H1 (cell line): ENCODE results near the gene FGF12. TPM values are rescaled to one million over a fixed set of nuclear protein-coding genes. Genes with fewer than 3 reads are reported as not detected.
A peak's percentile ranks its signal among the peaks of the same experiment; 100 is the strongest.

ENCODE experiments used
- CTCF ChIA-PET: fragments of 300-600 bp; sonication (Branson Sonifier 250); formaldehyde crosslinking; loops from one replicate; lab custom pipeline; 2021; ENCODE audit not compliant: partially characterized antibody; lab: Charles Lee
- POLR2A ChIA-PET: fragments of 300-600 bp; sonication (Branson Sonifier 250); formaldehyde crosslinking; loops from one replicate; lab custom pipeline; 2021; ENCODE audit warnings: inconsistent platforms; ENCODE audit not compliant: partially characterized antibody; lab: Charles Lee
- DNase-seq, 2 experiments: peaks; one replicate each; pipeline versions ENCODE4 v3.0.0 to v3.0.0-alpha.2; 2010 to 2022; ENCODE audit warnings: low spot score in 2 of 2, low read depth in 1 of 2, mixed read lengths in 1 of 2
- FAIRE-seq: peaks from 2 replicates; lab custom pipeline; 2011; peaks lifted over from hg19 to GRCh38; lab: Jason Lieb, UNC
- H2AFZ ChIP-seq: 2 replicates; pipeline ENCODE4 v1.8.1; 2012; ENCODE audit warnings: low read length, inconsistent platforms
- H2AK5ac ChIP-seq: 2 replicates; pipeline ENCODE4 v1.6.1; 2013; ENCODE audit warnings: low read depth, low read length
- H2BK120ac ChIP-seq: replicated peaks from 2 replicates; pipeline ENCODE3; 2013; ENCODE audit warnings: low read depth, low read length, inconsistent platforms
- H2BK12ac ChIP-seq: 2 replicates; pipeline ENCODE4 v1.6.1; 2013; ENCODE audit warnings: low read depth, low read length
- H2BK15ac ChIP-seq: 2 replicates; pipeline ENCODE4 v1.6.1; 2013; ENCODE audit warnings: low read length
- H2BK20ac ChIP-seq: 2 replicates; pipeline ENCODE4 v1.6.1; 2013; ENCODE audit warnings: low read length
- H2BK5ac ChIP-seq: 2 replicates; pipeline ENCODE4 v1.6.1; 2013; ENCODE audit warnings: low read depth, low read length
- H3K14ac ChIP-seq: 2 replicates; pipeline ENCODE4 v1.6.1; 2013; ENCODE audit warnings: inconsistent platforms; ENCODE audit not compliant: insufficient read length
- H3K18ac ChIP-seq: 2 replicates; pipeline ENCODE4 v1.6.1; 2013; ENCODE audit warnings: low read length; ENCODE audit errors: extremely low read depth
- H3K23ac ChIP-seq: 2 replicates; pipeline ENCODE4 v1.6.1; 2013; ENCODE audit warnings: inconsistent platforms; ENCODE audit not compliant: insufficient read length
- H3K23me2 ChIP-seq: 2 replicates; pipeline ENCODE4 v1.6.1; 2013; ENCODE audit warnings: low read depth, low read length
- H3K27ac ChIP-seq: 2 replicates; pipeline ENCODE4 v1.6.1; 2011; ENCODE audit warnings: low read depth, low read length, inconsistent platforms
- H3K27me3 ChIP-seq, 4 experiments: replicated peaks in 1 of 4; 1 replicate in 1 of 4; 2 replicates in 3 of 4; pipeline versions ENCODE4 v1.6.1 to v1.8.1; 2011 to 2013; ENCODE audit warnings: low read length in 3 of 4, mild to moderate bottlenecking in 3 of 4, inconsistent platforms in 2 of 4, mixed read lengths in 2 of 4, moderate library complexity in 1 of 4; ENCODE audit not compliant: control insufficient read depth in 3 of 4, insufficient read depth in 3 of 4; ENCODE audit errors: extremely low read depth in 1 of 4
- H3K36me3 ChIP-seq, 4 experiments: 2 replicates each; pipeline versions ENCODE4 v1.6.1 to v1.8.1; 2011 to 2013; ENCODE audit warnings: mild to moderate bottlenecking in 4 of 4, low read length in 3 of 4, moderate library complexity in 2 of 4, control low read depth in 1 of 4, inconsistent platforms in 1 of 4; ENCODE audit not compliant: insufficient read depth in 4 of 4, control insufficient read depth in 2 of 4
- H3K4ac ChIP-seq: replicated peaks from 2 replicates; pipeline ENCODE3; 2013; ENCODE audit warnings: low read length, low read depth, mixed read lengths, inconsistent platforms; ENCODE audit not compliant: insufficient read length
- H3K4me1 ChIP-seq, 4 experiments: replicated peaks in 1 of 4; 1 replicate in 1 of 4; 2 replicates in 3 of 4; pipeline versions ENCODE4 v1.6.1 to v1.8.1; 2011 to 2013; ENCODE audit warnings: low read length in 3 of 4, inconsistent platforms in 2 of 4, mixed read lengths in 1 of 4; ENCODE audit not compliant: insufficient read depth in 4 of 4, control insufficient read depth in 3 of 4
- H3K4me2 ChIP-seq, 2 experiments: 2 replicates each; pipeline versions ENCODE4 v1.6.1 to v1.8.1; 2011 to 2013; ENCODE audit warnings: low read depth in 2 of 2, low read length in 2 of 2, control low read depth in 1 of 2, inconsistent platforms in 1 of 2, mild to moderate bottlenecking in 1 of 2; ENCODE audit not compliant: insufficient read depth in 1 of 2
- H3K4me3 ChIP-seq, 4 experiments: fragments of 200-600, 300-600 bp in 1 of 4; sonication (generic), shearing (Covaris generic), sonication (Bioruptor Twin) in 1 of 4; 2 replicates each; pipeline versions ENCODE4 v1.5.1 to v1.8.1; 2011 to 2016; ENCODE audit warnings: low read length in 4 of 4, low read depth in 3 of 4, control low read depth in 2 of 4, inconsistent platforms in 2 of 4, mild to moderate bottlenecking in 2 of 4, mixed read lengths in 1 of 4, moderate library complexity in 1 of 4; ENCODE audit not compliant: insufficient read depth in 2 of 4; ENCODE audit errors: extremely low read depth in 1 of 4
- H3K56ac ChIP-seq: replicated peaks from 2 replicates; pipeline ENCODE3; 2013; ENCODE audit warnings: low read depth, mild to moderate bottlenecking, mixed read lengths, low read length, inconsistent platforms; ENCODE audit not compliant: insufficient read length
- H3K79me1 ChIP-seq: 2 replicates; pipeline ENCODE4 v1.6.1; 2013; ENCODE audit warnings: low read depth, low read length, control low read depth
- H3K79me2 ChIP-seq, 2 experiments: 2 replicates each; pipeline versions ENCODE4 v1.6.1 to v1.8.1; 2012 to 2013; ENCODE audit warnings: low read length in 2 of 2, mild to moderate bottlenecking in 2 of 2, inconsistent platforms in 1 of 2; ENCODE audit not compliant: insufficient read depth in 2 of 2, control insufficient read depth in 1 of 2
- H3K9ac ChIP-seq, 4 experiments: replicated peaks in 1 of 4; 1 replicate in 1 of 4; 2 replicates in 3 of 4; pipeline versions ENCODE4 v1.6.1 to v1.8.1; 2011 to 2013; ENCODE audit warnings: low read depth in 3 of 4, low read length in 3 of 4, control low read depth in 2 of 4, mild to moderate bottlenecking in 2 of 4, moderate library complexity in 2 of 4, inconsistent platforms in 1 of 4; ENCODE audit errors: extremely low read depth in 1 of 4
- H3K9me3 ChIP-seq, 2 experiments: 2 replicates each; pipeline versions ENCODE4 v1.6.1 to v1.8.1; 2012 to 2013; ENCODE audit warnings: mild to moderate bottlenecking in 2 of 2, moderate library complexity in 2 of 2, control low read depth in 1 of 2, inconsistent platforms in 1 of 2, low read depth in 1 of 2, low read length in 1 of 2, mixed read lengths in 1 of 2; ENCODE audit not compliant: insufficient read depth in 2 of 2
- H4K20me1 ChIP-seq, 2 experiments: replicated peaks in 1 of 2; 2 replicates each; pipeline versions ENCODE3 to v1.8.1; 2011 to 2013; ENCODE audit warnings: inconsistent platforms in 2 of 2, low read length in 2 of 2, mild to moderate bottlenecking in 1 of 2; ENCODE audit not compliant: insufficient read depth in 2 of 2, control insufficient read depth in 1 of 2
- H4K5ac ChIP-seq: 2 replicates; pipeline ENCODE4 v1.6.1; 2013; ENCODE audit warnings: low read length, low read depth, mixed read lengths, inconsistent platforms; ENCODE audit not compliant: insufficient read length
- H4K8ac ChIP-seq: 2 replicates; pipeline ENCODE4 v1.8.0; 2013; ENCODE audit warnings: mild to moderate bottlenecking, moderate library complexity, low read length, inconsistent platforms; ENCODE audit not compliant: insufficient read depth; ENCODE audit errors: extremely low read depth
- H4K91ac ChIP-seq: replicated peaks from 2 replicates; pipeline ENCODE3; 2013; ENCODE audit warnings: low read length, mixed read lengths, inconsistent platforms; ENCODE audit not compliant: insufficient read length
- ATF2 ChIP-seq: IDR thresholded peaks from 2 replicates; pipeline ENCODE4 v1.6.1; 2012; ENCODE audit warnings: low read length, inconsistent platforms
- ATF3 ChIP-seq: IDR thresholded peaks from 2 replicates; pipeline ENCODE4 v1.6.1; 2011; ENCODE audit warnings: low read depth, mild to moderate bottlenecking, low read length; ENCODE audit not compliant: insufficient read depth
- NRF1 ChIP-seq: IDR thresholded peaks from 2 replicates; pipeline ENCODE4 v1.6.1; 2011; ENCODE audit warnings: mild to moderate bottlenecking, low read depth, low read length, improper control_type of control experiment
- SP4 ChIP-seq: IDR thresholded peaks from 2 replicates; pipeline ENCODE4 v1.6.1; 2012; ENCODE audit warnings: low read length, inconsistent platforms
- USF2 ChIP-seq: IDR thresholded peaks from 2 replicates; pipeline ENCODE4 v1.6.1; 2011; ENCODE audit warnings: low read length, improper control_type of control experiment
- whole genome bisulfite sequencing, 2 experiments: shearing (Covaris generic) in 1 of 2; methylation state at CpG; one replicate each; pipeline versions ENCODE4 v1.1.6 to v1.1.7; 2013 to 2015; ENCODE audit warnings: low lambda C conversion rate in 2 of 2, mixed read lengths in 2 of 2, inconsistent platforms in 1 of 2, low coverage in 1 of 2, missing lambda C conversion rate in 1 of 2; ENCODE audit not compliant: insufficient replicate concordance in 2 of 2, insufficient coverage in 1 of 2, insufficient read length in 1 of 2; ENCODE audit errors: extremely low coverage in 1 of 2, missing lambda C conversion rate in 1 of 2; 5-methylcytosine and 5-hydroxymethylcytosine counted together
- polyA plus RNA-seq, 7 experiments: library from polyadenylated mRNA; depleted of rRNA in 3 of 7; stranded (reverse) in 5 of 7; unstranded in 2 of 7; fragments of >200 nt in 5 of 7; fragments of 200-250 nt in 2 of 7; gene quantifications; 1 replicate in 5 of 7; 2 replicates in 1 of 7; 4 replicates in 1 of 7; pipeline versions ENCODE4 v1.2.1 to v1.2.3, GENCODE V29; 2011 to 2013; ENCODE audit warnings: missing spikeins in 2 of 7, mixed read lengths in 2 of 7
- total RNA-seq: library from RNA; stranded (reverse); fragmentation: NEBNext Ultra II Directional; extraction: Animal tissue kit (Norgen Biotek cat#: 25700); gene quantifications from 2 replicates; pipeline ENCODE4 v1.2.1, GENCODE V29; 2021

Gene FGF12
- total and polyA plus RNA-seq, 2 of the 8 experiments (the other 6 are each of a cell fraction or from before 2014, with no cell fraction given) = 4.1 to 16.6 TPM

GRCh38 chr3:192249516-192249915 lies 477.8 kb downstream of the FGF12 start:
- no peak overlapping the region for H2BK12ac ChIP-seq
- H3K4ac ChIP-seq = no peak overlapping the region
- no peaks in the 10 kb centered on the region for H3K79me2 ChIP-seq
- no peaks in the 10 kb centered on the region for H3K27me3 ChIP-seq
- H3K56ac ChIP-seq = no peak overlapping the region
- no peaks in the 10 kb centered on the region for H3K9me3 ChIP-seq
- DNase-seq (no peak), FAIRE-seq (no peak)
- H4K5ac ChIP-seq = no peak overlapping the region
- H3K79me1 ChIP-seq = no peaks in the 10 kb centered on the region
- no peaks in the 10 kb centered on the region; a peak in 1 of 8 replicates for H3K36me3 ChIP-seq
- POLR2A ChIA-PET = no interaction called here
- H3K23ac ChIP-seq = no peak overlapping the region
- H2BK15ac ChIP-seq = no peak overlapping the region
- H2BK20ac ChIP-seq = no peak overlapping the region
- H2BK120ac ChIP-seq = no peak overlapping the region
- no peak overlapping the region for H3K4me3 ChIP-seq
- H2AK5ac ChIP-seq = no peak overlapping the region
- H3K4me2 ChIP-seq = no peak overlapping the region
- H3K14ac ChIP-seq = no peak overlapping the region
- CTCF ChIA-PET = interaction anchor here (1.0 kb wide), 1 partner anchor 37 kb away, joined by 3 read pairs; no protein-coding TSS in a partner anchor
- H3K9ac ChIP-seq = no peak overlapping the region
- no peaks in the 10 kb centered on the region for H4K20me1 ChIP-seq
- H3K23me2 ChIP-seq = no peaks in the 10 kb centered on the region
- 76% methylated on average over 3 of the region's 3 CpGs; no CpG with 5 or more reads in 1 of the 2 experiments for WGBS, 2 experiments
- no peak overlapping the region for H4K8ac ChIP-seq
- no peaks in the 10 kb centered on the region; a peak in 1 of 7 replicates for H3K4me1 ChIP-seq
- H4K91ac ChIP-seq = no peak overlapping the region
- TF ChIP-seq USF2 (no peak), ATF2 (no peak), NRF1 (no peak), SP4 (no peak), ATF3 (no peak)
- H2AFZ ChIP-seq = no peak overlapping the region
- 0 out of 2 replicates have a peak overlapping the region, but pooled peaks have one; percentile 2 for H3K27ac ChIP-seq
- H2BK5ac ChIP-seq = no peak overlapping the region
- H3K18ac ChIP-seq = no peak overlapping the region
